SKM-1 (cell line): ENCODE data around the gene NFXL1.

Experiments used
- DNase-seq: peaks from one replicate; lab custom pipeline; 2025; ENCODE audit not compliant: unreplicated experiment; lab: John Stamatoyannopoulos, UW

The NFXL1 gene

DNA sequence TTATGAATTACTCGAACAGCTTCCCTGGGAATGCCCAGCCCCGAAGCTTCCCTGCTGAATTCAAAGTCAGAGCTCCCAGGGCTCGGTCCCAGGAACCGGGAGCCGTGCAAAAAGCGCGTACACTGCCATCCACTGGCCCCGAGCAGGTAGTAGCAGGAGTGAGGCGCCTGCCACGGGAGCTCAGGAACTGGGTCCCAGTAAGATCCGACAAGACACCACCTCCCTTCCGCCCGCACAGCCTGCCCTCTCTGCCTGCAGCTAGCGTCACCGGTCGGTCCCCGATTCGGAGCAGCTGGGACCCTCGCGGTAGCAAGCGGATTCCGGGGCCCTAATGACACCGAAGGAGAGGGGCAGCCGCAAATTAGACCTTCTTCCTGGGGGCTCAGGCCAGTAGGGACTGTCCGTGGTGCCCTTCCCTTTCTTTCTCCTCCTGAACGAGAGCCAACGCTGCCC, 77.7 kb downstream of the NFXL1 start:
- peak; percentile 78 for DNase-seq

DNA sequence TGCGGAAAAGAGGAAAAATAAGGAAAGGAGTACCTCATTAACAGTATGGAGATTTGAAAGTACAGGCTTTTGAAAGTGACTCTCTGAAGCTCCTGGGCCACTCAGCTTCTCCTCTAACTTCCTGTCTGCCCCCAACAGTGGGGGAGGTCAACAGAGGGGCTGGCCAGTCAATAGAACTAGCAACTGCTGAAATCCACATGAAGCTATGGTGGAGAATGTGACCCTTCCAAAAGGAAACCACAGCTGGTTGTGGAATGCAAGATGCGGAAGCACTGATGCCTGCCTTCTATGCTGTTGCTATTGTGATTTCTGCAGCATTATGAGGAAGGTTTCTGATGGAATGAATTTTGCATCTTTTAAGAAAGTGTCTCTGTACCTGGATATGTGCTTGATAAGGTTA, 78.9 kb downstream of the NFXL1 start:
- no peak for DNase-seq

DNA sequence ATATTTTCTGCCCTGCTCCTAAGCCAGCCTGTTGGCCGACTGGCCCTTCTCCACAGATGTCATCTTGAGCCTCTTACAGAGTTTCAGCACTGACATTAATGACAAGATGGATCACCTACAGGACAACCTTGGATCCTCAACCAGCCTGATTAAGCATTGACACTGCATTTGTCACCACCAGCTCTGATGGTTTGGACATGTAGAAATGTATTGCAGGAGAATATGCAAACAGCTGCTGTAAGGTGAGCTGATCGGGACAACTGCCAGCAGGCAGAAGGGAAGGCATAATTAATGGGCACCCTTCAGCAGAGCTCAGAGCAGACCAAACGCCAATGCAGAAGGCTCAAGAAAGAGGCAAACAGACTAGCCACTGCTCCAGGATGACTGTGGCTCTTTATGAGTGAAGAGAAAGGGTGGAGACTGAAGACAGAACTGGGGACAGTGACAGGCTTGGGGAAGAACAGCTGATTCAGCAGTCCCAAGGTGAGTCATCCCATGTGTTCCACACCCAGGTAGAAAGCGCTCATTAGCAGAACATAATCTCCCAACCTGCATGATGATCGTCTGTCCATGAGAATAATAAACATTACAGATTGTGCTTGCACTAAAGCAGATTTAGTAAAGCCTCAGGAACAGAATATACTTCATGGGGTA, 83.2 kb downstream of the NFXL1 start:
- no peak for DNase-seq

DNA sequence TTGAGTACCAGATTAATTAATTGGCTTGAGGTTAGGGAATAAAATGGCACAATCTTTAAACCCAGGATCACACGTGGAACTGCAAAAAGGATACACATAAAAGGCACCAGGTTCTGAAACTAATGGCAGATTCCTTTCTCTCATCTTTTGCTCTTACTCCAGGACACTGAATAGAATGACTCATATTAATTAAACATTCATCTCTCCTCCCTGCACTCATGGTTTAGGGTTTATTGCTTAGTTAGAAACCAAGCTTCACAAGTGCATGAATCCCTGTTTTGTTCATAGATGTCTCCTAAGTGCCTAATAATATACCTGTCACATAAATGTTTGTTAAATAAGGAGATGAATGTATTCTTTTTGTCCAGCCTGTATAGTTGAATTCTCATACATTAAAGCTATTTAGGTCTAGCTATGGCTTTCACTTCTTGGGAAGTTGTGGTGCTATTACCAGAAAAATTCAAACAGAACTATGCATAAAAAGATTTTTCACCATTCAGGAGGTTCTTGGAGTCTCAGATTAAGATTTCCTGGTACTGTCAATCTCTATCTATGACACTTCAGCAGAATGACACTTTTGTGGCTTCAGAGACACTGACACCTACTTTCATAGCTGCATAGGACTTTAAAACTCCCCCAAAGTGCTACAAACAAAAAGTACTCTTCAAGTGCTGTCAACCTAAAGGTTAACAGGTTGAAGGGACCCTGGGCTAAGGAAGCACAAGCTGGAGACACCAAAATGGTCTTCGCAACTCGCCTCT, 83.9 kb downstream of the NFXL1 start:
- no peak for DNase-seq

DNA sequence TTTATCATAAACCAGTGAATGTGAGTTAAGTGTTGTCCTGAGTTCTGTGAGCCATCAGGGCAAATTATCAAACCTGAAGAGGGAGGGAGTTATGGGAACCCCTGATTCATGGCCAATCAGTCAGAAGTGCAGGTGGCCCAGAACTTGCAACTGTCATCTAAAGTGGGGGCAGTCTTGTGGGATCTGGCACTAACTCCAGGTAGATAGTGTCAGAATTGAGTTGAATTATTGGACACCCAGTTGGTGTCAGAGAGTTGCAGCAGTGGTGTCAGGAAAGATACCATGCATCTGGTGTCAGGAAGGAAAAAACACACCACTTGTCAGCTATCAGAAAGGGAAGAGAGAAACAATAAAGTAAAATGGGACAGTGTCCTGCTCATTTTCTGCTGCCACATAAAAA, 84.9 kb downstream of the NFXL1 start:
- DNase-seq, result no peak

DNA sequence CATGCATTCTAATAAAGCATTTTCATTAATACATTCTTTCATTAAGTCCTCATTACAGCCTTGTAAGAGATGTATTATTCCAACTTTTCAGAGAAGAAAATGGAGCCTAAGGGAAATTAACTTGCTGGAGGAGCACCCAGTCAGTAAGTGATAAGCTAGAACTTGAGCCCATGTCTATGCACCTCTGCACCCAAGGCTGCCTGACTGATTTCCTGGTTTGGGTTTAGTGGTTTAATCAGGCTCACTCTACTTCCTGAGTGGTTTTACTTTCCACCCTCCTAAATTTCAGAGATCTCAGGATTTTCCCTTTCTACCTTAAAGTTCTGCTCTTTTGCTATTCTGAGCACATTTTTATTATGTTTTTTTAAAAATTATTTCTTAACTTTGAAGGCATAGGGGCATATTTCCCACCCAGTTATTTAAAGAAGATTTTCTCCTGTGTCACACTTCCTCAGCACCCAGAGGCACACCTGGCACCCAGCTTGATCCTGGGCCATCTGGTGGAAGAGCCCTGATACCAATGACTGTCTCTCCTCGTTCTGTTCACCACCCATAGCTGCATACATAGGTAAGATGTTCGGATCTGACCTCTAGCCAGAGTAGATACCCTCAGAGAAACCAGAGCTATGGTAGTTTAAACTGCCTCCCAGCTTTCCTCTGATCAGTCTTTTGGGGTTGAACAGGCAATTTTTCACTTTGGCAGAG, 86.9 kb downstream of the NFXL1 start:
- no peak for DNase-seq

DNA sequence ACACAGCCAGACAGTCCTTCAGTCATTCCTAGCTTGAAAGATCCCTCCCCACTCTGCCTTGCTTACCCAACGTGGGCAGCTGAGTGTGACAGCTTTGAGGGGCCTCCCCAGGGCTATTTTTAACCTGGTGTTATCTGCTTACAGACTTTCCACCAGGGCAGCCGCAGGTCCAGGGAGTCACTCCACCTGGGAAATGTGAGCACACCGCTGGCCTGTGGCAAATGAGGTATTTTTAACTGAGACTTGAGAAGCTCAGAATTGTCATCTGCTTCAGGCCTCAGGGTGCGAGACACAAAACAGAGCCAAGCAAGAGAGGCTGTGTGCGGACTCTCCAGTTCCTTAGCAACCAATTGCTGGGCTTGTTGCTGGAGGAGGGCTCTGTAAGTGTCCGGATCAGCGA, 89.5 kb downstream of the NFXL1 start:
- no peak for DNase-seq

DNA sequence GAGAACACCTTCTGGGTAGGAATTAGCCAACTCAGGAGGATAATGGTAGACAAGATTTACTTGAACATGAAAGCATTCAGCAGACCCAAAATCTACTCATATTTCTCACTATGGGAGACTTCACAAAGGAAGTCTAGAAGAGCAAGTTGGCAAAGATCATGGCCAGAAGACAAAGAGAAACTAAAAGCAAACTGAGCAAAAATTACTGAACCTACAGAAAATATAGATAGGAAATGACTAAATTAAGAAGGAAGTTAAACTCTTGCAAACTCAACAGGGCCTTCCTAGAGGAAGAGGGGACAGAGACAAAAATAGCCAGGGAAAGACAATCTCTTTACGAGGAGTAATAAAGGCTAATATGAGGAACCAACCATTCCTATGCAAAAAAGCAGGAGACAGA, 95.2 kb downstream of the NFXL1 start:
- no peak for DNase-seq

DNA sequence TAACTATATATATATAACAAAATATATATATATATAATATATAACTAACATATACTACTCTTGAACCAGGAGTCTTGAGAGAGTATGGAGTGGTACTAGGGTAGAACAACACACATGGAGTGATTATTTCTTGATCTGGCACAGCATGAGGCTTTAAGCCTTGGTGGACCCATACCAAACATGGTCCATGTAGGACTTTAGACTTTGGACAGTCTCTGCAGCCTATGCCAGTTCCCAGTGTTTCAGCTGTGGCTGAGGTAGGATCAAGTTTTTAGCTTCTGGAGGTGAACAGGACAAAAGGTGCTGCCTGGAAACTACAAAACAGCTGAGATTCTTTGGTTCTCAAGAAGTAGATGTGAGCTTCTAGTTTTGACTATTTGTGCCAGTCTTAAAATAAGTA, 97.1 kb downstream of the NFXL1 start:
- DNase-seq, result no peak

DNA sequence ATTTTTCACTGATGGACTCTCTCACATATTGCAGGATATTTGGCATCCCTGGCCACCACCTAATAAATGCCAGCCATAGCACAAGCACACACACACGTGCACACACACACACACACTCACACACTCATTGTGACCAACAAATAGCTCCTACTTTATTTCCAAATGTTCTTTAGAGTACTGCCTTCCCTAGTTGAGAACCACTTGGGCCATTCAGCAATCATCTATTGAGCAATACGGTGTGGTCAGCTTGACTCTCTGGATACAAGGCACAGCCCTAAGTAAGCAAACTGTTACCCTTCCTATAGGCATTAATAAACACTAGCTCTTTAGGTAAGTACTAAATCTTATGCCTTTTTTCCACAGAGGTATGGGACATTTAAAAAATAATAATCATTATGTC, 97.6 kb downstream of the NFXL1 start:
- no peak for DNase-seq

DNA sequence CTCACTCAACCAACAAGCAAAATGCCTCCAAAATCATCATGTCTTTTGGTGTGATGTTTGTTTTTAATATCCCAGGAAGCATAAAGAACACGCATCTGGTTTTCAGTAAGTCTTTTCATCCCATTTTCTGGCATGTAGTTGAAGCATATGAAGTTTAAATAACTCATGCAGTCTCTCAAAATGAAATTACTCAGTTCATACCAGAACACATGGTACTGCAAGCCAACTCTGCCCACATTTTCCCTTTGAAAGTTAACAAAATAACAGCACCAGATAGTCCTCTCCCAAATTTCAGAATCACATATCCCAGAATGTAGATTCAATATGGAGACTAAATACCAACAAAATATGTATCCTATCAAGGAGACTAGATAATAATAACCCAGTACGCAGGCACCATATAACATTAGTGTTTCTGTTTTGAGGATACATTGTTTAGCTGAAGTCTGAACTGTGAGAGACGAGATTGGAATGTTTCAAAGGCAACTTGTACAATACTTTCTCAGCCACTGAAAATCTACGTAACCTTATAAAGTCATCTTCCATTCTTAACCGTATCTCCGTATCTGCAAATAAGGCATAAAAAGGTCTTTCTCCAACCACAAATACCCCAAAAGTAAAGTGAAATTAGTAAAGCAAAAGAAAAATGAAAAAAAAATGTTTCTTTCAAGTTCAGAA, 99.6 kb downstream of the NFXL1 start:
- DNase-seq, result no peak

DNA sequence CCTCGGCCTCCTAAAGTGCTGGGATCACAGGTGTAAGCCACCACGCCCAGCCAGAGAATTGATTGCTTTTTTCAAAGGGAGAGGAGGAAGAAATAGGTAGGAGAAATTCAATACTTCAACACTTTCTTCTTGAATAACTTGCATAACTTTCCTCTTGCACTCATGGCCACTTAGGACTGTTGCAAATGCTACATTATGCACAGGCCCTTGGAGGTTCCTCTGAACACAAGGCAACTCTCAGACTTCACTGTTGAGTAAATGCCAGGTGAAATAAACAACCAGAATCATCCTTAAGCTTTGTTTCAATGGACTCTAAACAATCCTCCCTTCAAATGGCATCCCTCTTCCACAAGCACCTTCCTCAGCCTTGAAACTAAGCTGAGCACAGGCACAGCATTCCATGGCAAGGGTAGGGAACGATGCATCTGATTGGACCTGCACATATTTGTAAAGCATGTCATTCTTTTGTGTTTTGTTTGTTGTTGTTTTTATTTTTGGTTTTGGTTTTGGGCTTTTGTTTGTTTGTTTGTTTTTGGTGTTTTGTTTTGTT, 104.7 kb downstream of the NFXL1 start:
- DNase-seq, result no peak

DNA sequence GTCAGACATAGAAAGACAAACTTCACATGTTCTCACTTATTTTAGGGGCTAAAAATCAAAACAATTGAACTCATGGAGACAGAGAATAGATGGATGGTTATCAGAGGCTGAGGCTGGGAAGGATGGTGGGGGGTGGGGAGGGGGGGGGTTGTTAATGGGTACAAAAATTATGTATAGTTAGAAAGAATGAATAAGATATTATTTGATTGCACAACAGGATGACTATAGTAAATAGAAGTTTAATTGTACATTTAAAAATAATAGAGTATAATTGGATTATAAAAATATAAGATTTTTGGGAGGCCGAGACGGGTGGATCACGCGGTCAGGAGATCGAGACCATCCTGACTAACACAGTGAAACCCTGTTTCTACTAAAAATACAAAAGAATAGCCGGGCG, 109.8 kb downstream of the NFXL1 start:
- no peak for DNase-seq

DNA sequence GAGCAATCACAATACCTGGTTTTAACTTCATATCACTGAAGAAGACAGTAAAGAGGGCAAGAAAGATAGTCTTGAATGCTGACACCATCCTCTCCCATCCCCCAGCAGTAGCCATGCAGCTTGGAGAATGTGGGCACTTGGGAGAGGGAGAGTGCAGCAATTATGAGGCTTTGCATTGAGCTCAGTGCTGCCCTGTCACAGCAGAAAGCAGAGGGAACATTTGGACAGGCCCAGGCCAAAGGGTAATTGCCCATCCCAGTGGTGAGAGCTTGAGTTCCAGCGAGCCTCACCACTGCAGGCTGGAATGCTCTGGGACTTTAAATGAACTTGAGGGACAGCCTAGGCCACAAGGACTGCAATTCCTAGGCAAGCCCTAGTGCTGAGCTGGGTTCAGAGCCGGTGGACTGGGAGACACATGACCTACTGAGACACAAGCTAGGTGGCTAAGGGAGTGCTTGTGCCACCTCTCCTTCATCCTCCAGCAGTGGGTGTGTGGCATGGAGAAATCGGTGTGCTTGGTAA, 112.8 kb downstream of the NFXL1 start:
- DNase-seq, result no peak

DNA sequence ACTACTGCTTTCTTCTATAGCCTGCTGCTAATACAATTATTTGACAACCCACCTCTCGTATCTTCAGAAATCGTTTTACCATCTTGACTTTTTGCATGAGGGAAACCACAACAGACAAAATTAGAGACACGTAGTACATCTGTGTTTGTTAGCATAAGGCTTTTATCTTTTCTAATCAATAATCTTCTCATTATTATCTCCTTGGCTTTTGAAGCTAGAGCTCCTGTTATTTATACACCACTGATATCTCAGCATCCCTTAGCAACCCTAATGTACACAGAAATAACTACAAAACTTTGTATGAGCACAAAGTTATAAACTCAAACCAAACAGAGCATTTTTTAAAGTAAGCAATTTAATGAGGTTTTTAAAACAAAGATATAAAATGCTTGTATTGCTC, 116.2 kb downstream of the NFXL1 start:
- no peak for DNase-seq
